Epithelial cell of esophagus (primary cell): ENCODE results near the gene HLA-F.

ENCODE experiments used
- DNase-seq: peaks from one replicate; pipeline ENCODE4 v3.0.0; 2010; ENCODE audit warnings: low read depth
- H3K4me3 ChIP-seq: 2 replicates; pipeline ENCODE4 v1.5.1; 2011; ENCODE audit warnings: mild to moderate bottlenecking, low read length, control low read depth
- CTCF ChIP-seq: IDR thresholded peaks from 2 replicates; pipeline ENCODE4 v1.5.1; 2011; ENCODE audit warnings: low read depth, mild to moderate bottlenecking, low read length, control low read depth, inconsistent platforms; ENCODE audit not compliant: insufficient read depth; ENCODE audit errors: missing control alignments

HLA-F gene

GRCh38 chr6:29776684-29777083 is 53.5 kb downstream of the HLA-F start:
- no peak overlapping the region for H3K4me3 ChIP-seq
- TF ChIP-seq CTCF, result no peak
- DNase-seq, result no peak
